Uterus (tissue), 4 donors: Measurements from ENCODE around the gene RASAL1. TPM values are rescaled to one million over a fixed set of nuclear protein-coding genes. Genes with fewer than 3 reads are reported as not detected.

Experiments used
- DNase-seq, 2 donors: peaks; one replicate each; pipeline ENCODE4 v3.0.0-alpha.2; 2019 to 2020
- H3K27ac ChIP-seq, 2 donors: fragments of 200-600 bp; sonication (generic); 1 replicate in 1 of 2; 2 replicates in 1 of 2; pipeline ENCODE4 v1.5.1; 2016 to 2018
- H3K27me3 ChIP-seq, 2 donors: fragments of 200-600 bp; sonication (generic); one replicate each; pipeline ENCODE4 v1.5.1; 2018 to 2019; ENCODE audit warnings: control low read depth in 1 of 2
- H3K36me3 ChIP-seq, 2 donors: fragments of 200-600 bp; sonication (generic); one replicate each; pipeline ENCODE4 v1.5.1; 2019; ENCODE audit warnings: control low read depth in 1 of 2
- H3K4me1 ChIP-seq, 2 donors: fragments of 200-600 bp; sonication (generic); one replicate each; pipeline ENCODE4 v1.5.1; 2018 to 2019; ENCODE audit warnings: control low read depth in 1 of 2
- H3K4me3 ChIP-seq, 2 donors: fragments of 200-600 bp; sonication (generic); 1 replicate in 1 of 2; 2 replicates in 1 of 2; pipeline ENCODE4 v1.5.1; 2018 to 2019; ENCODE audit warnings: mild to moderate bottlenecking in 1 of 2
- H3K9me3 ChIP-seq, 2 donors: fragments of 200-600 bp; sonication (generic); one replicate each; pipeline ENCODE4 v1.5.1; 2019; ENCODE audit warnings: control low read depth in 1 of 2
- CTCF ChIP-seq, 4 experiments: fragments of 200-600 bp in 2 of 4; fragments of 450-650 bp in 2 of 4; sonication (generic) in 2 of 4; IDR thresholded peaks; one replicate each; pipeline ENCODE4 v1.5.1; 2016 to 2019; ENCODE audit warnings: antibody characterized with exemption in 4 of 4, mild to moderate bottlenecking in 2 of 4, moderate library complexity in 1 of 4
- POLR2A ChIP-seq, 2 donors: fragments of 450-650 bp; IDR thresholded peaks; one replicate each; pipeline ENCODE4 v1.6.1; 2016; ENCODE audit warnings: antibody characterized with exemption in 2 of 2, mild to moderate bottlenecking in 1 of 2, moderate library complexity in 1 of 2
- intact Hi-C: fragments of 100-400 bp; cut with DNase I; formaldehyde crosslinking; loops from one replicate; pipeline ENCODE4 v1.15.1; 2023; ENCODE audit warnings: low total_unique reads
- total RNA-seq, 4 donors: library from RNA; depleted of rRNA in 3 of 4; stranded (reverse); fragments of >200 nt in 3 of 4; gene quantifications; one replicate each; pipeline versions ENCODE4 v1.1.0 to v1.2.4, GENCODE V29; 2014 to 2023
- donor health status: DM: yes; HTN: yes; CAD: no.

Gene RASAL1
- total RNA-seq, 4 donors from 2014 or later, result 6.8 TPM; not detected in 3

GRCh38 chr12:113167868-113168267 lies 32.3 kb upstream of the RASAL1 start:
- DNase-seq, result no peak
- Histone ChIP-seq H3K27ac (no peak overlapping the region), H3K36me3 (no peaks in the 10 kb centered on the region), H3K27me3 (no peaks in the 10 kb centered on the region), H3K4me3 (no peak overlapping the region), H3K9me3 (no peaks in the 10 kb centered on the region), H3K4me1 (no peaks in the 10 kb centered on the region)
- intact Hi-C loops, result no loop called here
- TF ChIP-seq CTCF (IDR thresholded peaks at IDR 0.05) (no peak), POLR2A (IDR thresholded peaks at IDR 0.05) (no peak)

- Histone ChIP-seq H3K27ac (no peak overlapping the region), H3K4me3 (no peak overlapping the region), H3K4me1 (no peaks in the 10 kb centered on the region), H3K9me3 (no peaks in the 10 kb centered on the region), H3K27me3 (no peaks in the 10 kb centered on the region), H3K36me3 (no peaks in the 10 kb centered on the region)
- intact Hi-C loops, result no loop called here
- TF ChIP-seq CTCF (IDR thresholded peaks at IDR 0.05), result no peak
- no peak for TF ChIP-seq POLR2A (IDR thresholded peaks at IDR 0.05)
- DNase-seq, result no peak
Measured at GRCh38 chr12:113165521-113166450, 30.2 kb upstream of the RASAL1 start.

GRCh38 chr12:113164014-113164413 lies 28.5 kb upstream of the RASAL1 start:
- H3K4me1 ChIP-seq, result no peaks in the 10 kb centered on the region
- H3K9me3 ChIP-seq, result no peaks in the 10 kb centered on the region
- DNase-seq, result no peak
- H3K4me3 ChIP-seq, result no peak overlapping the region
- TF ChIP-seq CTCF (IDR thresholded peaks at IDR 0.05) (no peak), POLR2A (IDR thresholded peaks at IDR 0.05) (no peak)
- intact Hi-C loops, result no loop called here
- no peaks in the 10 kb centered on the region for H3K36me3 ChIP-seq
- H3K27me3 ChIP-seq, result no peaks in the 10 kb centered on the region
- no peak overlapping the region for H3K27ac ChIP-seq

GRCh38 chr12:113163030-113163360 lies 27.4 kb upstream of the RASAL1 start:
- Histone ChIP-seq H3K9me3 (no peaks in the 10 kb centered on the region), H3K27ac (no peak overlapping the region), H3K36me3 (no peaks in the 10 kb centered on the region), H3K4me3 (no peak overlapping the region), H3K27me3 (no peaks in the 10 kb centered on the region), H3K4me1 (no peaks in the 10 kb centered on the region)
- intact Hi-C loops, result no loop called here
- TF ChIP-seq CTCF (IDR thresholded peaks at IDR 0.05) (no peak), POLR2A (IDR thresholded peaks at IDR 0.05) (no peak)
- DNase-seq, result no peak

GRCh38 chr12:113162102-113163029 lies 26.8 kb upstream of the RASAL1 start:
- TF ChIP-seq CTCF (IDR thresholded peaks at IDR 0.05), result no peak
- no peak for TF ChIP-seq POLR2A (IDR thresholded peaks at IDR 0.05)
- no peak overlapping the region for H3K27ac ChIP-seq
- no peaks in the 10 kb centered on the region for H3K4me1 ChIP-seq
- intact Hi-C loops, result no loop called here
- H3K9me3 ChIP-seq, result no peaks in the 10 kb centered on the region
- no peaks in the 10 kb centered on the region for H3K36me3 ChIP-seq
- H3K4me3 ChIP-seq, result no peak overlapping the region
- no peaks in the 10 kb centered on the region for H3K27me3 ChIP-seq
- DNase-seq, result no peak
